B cell (primary cell): Measurements from ENCODE around the gene SYCP2.

ENCODE experiments used
- CTCF ChIP-seq: fragments of 200-600 bp; IDR thresholded peaks from one replicate; pipeline ENCODE4 v1.8.0; 2022; ENCODE audit warnings: antibody characterized with exemption, mild to moderate bottlenecking
- EZH2 ChIP-seq: IDR thresholded peaks from 2 replicates; pipeline ENCODE4 v1.6.1; 2012; ENCODE audit warnings: borderline replicate concordance, low read depth, mild to moderate bottlenecking, moderate library complexity, low read length; ENCODE audit not compliant: insufficient read depth, poor library complexity, severe bottlenecking

- TF ChIP-seq EZH2 (no peak), CTCF (no peak)
Measured at GRCh38 chr20:59925359-59925758, 8.1 kb downstream of the SYCP2 start.
